ENCODE measurements around the gene CELF2.

CELF2 gene

DNA sequence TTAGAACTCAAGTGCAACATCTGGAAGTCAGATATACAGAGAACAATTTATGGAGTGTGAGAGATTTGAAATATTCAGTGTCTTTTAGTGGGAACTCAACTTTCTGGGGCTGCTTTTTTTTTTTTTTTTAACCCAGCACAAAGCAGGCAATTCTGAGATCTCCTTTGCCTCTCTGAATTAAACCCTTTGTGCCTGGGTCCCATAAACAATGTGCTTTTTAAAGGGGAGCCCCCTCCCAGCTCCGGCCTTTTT is 146.8 kb downstream of the CELF2 start:
- Histone ChIP-seq H3F3A (ENCODE audit: control insufficient read depth, insufficient read depth) (peaks cover 3% of the 10 kb centered on the region; the same call in 1 of the 2 replicates), H3K9me2 (replicated peaks; ENCODE audit: control insufficient read depth, low read length) (no peaks in the 10 kb centered on the region), H3K36me3 (ENCODE audit: control insufficient read depth, low read length) (no peaks in the 10 kb centered on the region), H4K20me1 (ENCODE audit: control insufficient read depth, insufficient read depth, low read depth, low read length) (no peaks in the 10 kb centered on the region), H3K9me3 (ENCODE audit: control insufficient read depth, insufficient read depth, low read length) (no peaks in the 10 kb centered on the region), H3K4me2 (ENCODE audit: low read length) (peak overlapping the region; percentile 93), H3K79me2 (ENCODE audit: control insufficient read depth, low read length) (no peaks in the 10 kb centered on the region), H3K4me3 (ENCODE audit: low read length) (peak overlapping the region; percentile 73), H3K4me1 (ENCODE audit: control insufficient read depth, low read length) (peaks cover 52% of the 10 kb centered on the region), H3K27ac (ENCODE audit: low read depth, low read length) (no peak overlapping the region), H3K27me3 (ENCODE audit: control insufficient read depth, low read length) (peaks cover 89% of the 10 kb centered on the region)
- TF ChIP-seq EZH2phosphoT487 (IDR thresholded peaks at IDR 0.05; ENCODE audit: borderline replicate concordance, low read length), result 0 out of 2 replicates have a peak, but pooled peaks have one; percentile 69
- TF ChIP-seq, protein P1, sequence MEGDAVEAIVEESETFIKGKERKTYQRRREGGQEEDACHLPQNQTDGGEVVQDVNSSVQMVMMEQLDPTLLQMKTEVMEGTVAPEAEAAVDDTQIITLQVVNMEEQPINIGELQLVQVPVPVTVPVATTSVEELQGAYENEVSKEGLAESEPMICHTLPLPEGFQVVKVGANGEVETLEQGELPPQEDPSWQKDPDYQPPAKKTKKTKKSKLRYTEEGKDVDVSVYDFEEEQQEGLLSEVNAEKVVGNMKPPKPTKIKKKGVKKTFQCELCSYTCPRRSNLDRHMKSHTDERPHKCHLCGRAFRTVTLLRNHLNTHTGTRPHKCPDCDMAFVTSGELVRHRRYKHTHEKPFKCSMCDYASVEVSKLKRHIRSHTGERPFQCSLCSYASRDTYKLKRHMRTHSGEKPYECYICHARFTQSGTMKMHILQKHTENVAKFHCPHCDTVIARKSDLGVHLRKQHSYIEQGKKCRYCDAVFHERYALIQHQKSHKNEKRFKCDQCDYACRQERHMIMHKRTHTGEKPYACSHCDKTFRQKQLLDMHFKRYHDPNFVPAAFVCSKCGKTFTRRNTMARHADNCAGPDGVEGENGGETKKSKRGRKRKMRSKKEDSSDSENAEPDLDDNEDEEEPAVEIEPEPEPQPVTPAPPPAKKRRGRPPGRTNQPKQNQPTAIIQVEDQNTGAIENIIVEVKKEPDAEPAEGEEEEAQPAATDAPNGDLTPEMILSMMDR (IDR thresholded peaks at IDR 0.05; ENCODE audit: low read depth, low read length, poor library complexity, severe bottlenecking), result no peak

DNA sequence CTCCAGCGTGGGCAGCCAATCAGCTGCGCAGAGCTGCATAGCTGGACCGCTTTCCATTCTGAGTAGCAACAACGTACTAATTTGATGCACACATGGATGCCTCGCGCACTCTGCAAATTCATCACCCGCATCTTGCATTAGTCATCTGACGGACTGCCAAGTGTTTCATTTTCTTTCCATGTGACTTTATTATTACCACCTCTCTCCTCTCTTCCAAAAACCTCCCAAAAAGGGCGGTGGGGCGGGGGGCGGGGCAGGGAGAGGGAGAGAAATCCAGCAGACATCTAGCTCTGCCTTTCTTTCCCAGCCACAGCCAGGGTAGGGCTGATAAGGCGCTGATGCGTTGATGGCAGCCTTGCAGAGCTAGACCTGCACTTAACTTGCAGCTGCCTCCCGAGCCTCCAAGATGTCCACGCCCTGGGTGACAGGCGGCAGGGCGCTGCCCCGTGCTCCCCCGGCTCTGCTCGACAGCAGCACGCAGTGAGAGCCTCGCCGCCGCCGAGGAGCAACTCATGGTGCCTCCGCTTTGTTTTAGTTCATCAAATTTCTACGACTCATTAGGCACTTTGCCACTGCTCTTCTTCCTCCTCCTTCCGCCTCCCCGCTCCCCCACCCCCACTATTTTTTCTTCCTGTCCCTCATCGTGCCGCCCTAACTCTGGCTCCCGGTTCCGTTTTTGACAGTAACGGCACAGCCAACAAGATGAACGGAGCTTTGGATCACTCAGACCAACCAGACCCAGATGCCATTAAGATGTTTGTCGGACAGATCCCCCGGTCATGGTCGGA is 147.3 kb downstream of the CELF2 start:
- Histone ChIP-seq H3K27ac (ENCODE audit: low read depth, low read length) (no peak overlapping the region), H3K4me3 (ENCODE audit: low read length) (peak overlapping the region; percentile 73), H3K9me3 (ENCODE audit: control insufficient read depth, insufficient read depth, low read length) (no peaks in the 10 kb centered on the region), H3F3A (ENCODE audit: control insufficient read depth, insufficient read depth) (peaks cover 3% of the 10 kb centered on the region; the same call in 1 of the 2 replicates), H4K20me1 (ENCODE audit: control insufficient read depth, insufficient read depth, low read depth, low read length) (no peaks in the 10 kb centered on the region), H3K4me1 (ENCODE audit: control insufficient read depth, low read length) (peaks cover 52% of the 10 kb centered on the region), H3K27me3 (ENCODE audit: control insufficient read depth, low read length) (peaks cover 90% of the 10 kb centered on the region), H3K4me2 (ENCODE audit: low read length) (peak overlapping the region; percentile 93), H3K79me2 (ENCODE audit: control insufficient read depth, low read length) (no peaks in the 10 kb centered on the region), H3K9me2 (replicated peaks; ENCODE audit: control insufficient read depth, low read length) (no peaks in the 10 kb centered on the region), H3K36me3 (ENCODE audit: control insufficient read depth, low read length) (no peaks in the 10 kb centered on the region)
- TF ChIP-seq EZH2phosphoT487 (IDR thresholded peaks at IDR 0.05; ENCODE audit: borderline replicate concordance, low read length), result no peak
- TF ChIP-seq, protein P1 (IDR thresholded peaks at IDR 0.05; ENCODE audit: low read depth, low read length, poor library complexity, severe bottlenecking), result no peak

DNA sequence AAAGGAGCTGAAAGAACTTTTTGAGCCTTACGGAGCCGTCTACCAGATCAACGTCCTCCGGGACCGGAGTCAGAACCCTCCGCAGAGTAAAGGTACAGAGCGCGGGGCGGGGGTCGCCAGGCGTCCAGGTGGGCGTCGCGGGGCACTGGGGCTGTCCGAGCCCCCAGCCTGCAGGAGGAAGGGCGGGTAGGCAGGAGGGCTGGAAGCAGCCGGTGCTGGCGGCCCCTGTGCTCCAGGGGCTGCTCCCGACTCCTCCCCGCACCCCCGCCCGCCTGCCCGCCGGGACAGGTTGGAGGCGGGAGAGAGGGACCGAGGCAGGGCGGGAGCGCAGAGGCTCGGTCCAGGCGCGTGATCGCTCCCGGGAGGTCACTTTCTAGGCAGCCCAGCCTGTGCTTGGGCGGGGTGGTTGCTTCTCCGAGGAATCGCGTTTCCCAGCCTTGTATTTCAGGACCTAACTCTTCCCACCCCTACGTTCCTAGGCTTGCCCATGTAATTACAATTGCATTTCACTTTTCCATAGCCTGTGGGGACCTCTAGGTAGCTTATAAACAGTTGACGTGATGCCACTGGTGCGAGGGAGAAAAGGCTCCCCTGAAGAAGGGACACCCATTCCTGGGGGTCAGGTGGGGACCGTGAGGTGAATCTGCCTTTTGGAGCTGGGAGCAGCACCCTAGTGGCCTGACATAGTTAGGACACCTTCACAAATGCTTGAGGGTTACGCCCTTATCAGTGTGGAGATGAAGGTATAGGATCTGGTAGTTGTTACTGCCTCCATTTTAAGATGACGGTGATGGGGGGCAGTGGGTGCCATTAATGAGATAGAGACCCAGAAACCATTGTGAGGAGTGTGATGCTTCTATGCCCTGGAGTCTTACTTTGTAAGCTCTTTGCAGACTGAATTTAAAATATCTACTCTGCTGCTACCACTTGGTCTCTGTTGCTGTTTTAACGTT is 148.2 kb downstream of the CELF2 start:
- Histone ChIP-seq H3F3A (ENCODE audit: control insufficient read depth, insufficient read depth) (peaks cover 3% of the 10 kb centered on the region; the same call in 1 of the 2 replicates), H3K4me3 (ENCODE audit: low read length) (peak overlapping the region; percentile 73), H3K4me1 (ENCODE audit: control insufficient read depth, low read length) (peaks cover 57% of the 10 kb centered on the region), H3K27ac (ENCODE audit: low read depth, low read length) (no peak overlapping the region), H3K27me3 (ENCODE audit: control insufficient read depth, low read length) (peaks cover 95% of the 10 kb centered on the region), H4K20me1 (ENCODE audit: control insufficient read depth, insufficient read depth, low read depth, low read length) (no peaks in the 10 kb centered on the region), H3K36me3 (ENCODE audit: control insufficient read depth, low read length) (no peaks in the 10 kb centered on the region), H3K79me2 (ENCODE audit: control insufficient read depth, low read length) (no peaks in the 10 kb centered on the region), H3K4me2 (ENCODE audit: low read length) (peak overlapping the region; percentile 93), H3K9me2 (replicated peaks; ENCODE audit: control insufficient read depth, low read length) (no peaks in the 10 kb centered on the region), H3K9me3 (ENCODE audit: control insufficient read depth, insufficient read depth, low read length) (no peaks in the 10 kb centered on the region)
- TF ChIP-seq, protein P1 (IDR thresholded peaks at IDR 0.05; ENCODE audit: low read depth, low read length, poor library complexity, severe bottlenecking), result peak; percentile 77
- TF ChIP-seq EZH2phosphoT487 (IDR thresholded peaks at IDR 0.05; ENCODE audit: borderline replicate concordance, low read length), result 0 out of 2 replicates have a peak, but pooled peaks have one; percentile 51

Data from DOHH2 (cell line).